ENCODE data around the gene TMEM131. TPM values are rescaled to one million over a fixed set of nuclear protein-coding genes. Genes with fewer than 3 reads are reported as not detected.
A peak's percentile ranks its signal among the peaks of the same experiment; 100 is the strongest.

The TMEM131 gene
- total RNA-seq, 4 donors from 2014 or later, result 78.4 to 86.4 (median 80.5) TPM

- TF ChIP-seq POLR2A (IDR thresholded peaks at IDR 0.05), result no peak
- no peak for TF ChIP-seq CTCF (IDR thresholded peaks at IDR 0.05)
- no peak for TF ChIP-seq EP300 (IDR thresholded peaks at IDR 0.05; ENCODE audit: low read depth)
- no peak for TF ChIP-seq POLR2AphosphoS5 (IDR thresholded peaks at IDR 0.05)
- H3K27ac ChIP-seq, result peak overlapping the region; percentile 93 to 99 (median 96)
- no peaks in the 10 kb centered on the region for H3K36me3 ChIP-seq
- WGBS, 2 donors (ENCODE audit: low coverage in 1 of 2), result 24 to 39% methylated on average over 6 of the region's 6 CpGs
- no peaks in the 10 kb centered on the region for H3K9me3 ChIP-seq
- H3K27me3 ChIP-seq, result no peaks in the 10 kb centered on the region
- in situ Hi-C loops (cut with MboI; ENCODE audit: low pct_ligation_motif_present in 1 of 4, low pct_unique_long_range_greater_than_20kb in 1 of 4, low sequenced_read_pairs in 3 of 4) (no loop called here), intact Hi-C loops (cut with DNase I; ENCODE audit: low total_unique reads) (no loop called here)
- peaks cover 5 to 56% (median 31%) of the 10 kb centered on the region in 4 donors for H3K4me1 ChIP-seq
- DNase-seq, result no peak
- peak overlapping the region in 3 of 4 donors; percentile 76 to 92 (median 92) for H3K4me3 ChIP-seq
These were observed 1.8 kb downstream of the TMEM131 start for GRCh38 chr2:97993926-97994325.

GRCh38 chr2:97992836-97993825 is 2.6 kb downstream of the TMEM131 start:
- TF ChIP-seq POLR2A (IDR thresholded peaks at IDR 0.05) (no peak), CTCF (IDR thresholded peaks at IDR 0.05) (no peak), EP300 (IDR thresholded peaks at IDR 0.05; ENCODE audit: low read depth) (no peak), POLR2AphosphoS5 (IDR thresholded peaks at IDR 0.05) (no peak)
- Histone ChIP-seq H3K27me3 (no peaks in the 10 kb centered on the region), H3K27ac (peak overlapping the region in 1 of 4 donors; percentile 99), H3K4me1 (peaks cover 5 to 56% (median 31%) of the 10 kb centered on the region in 4 donors), H3K36me3 (no peaks in the 10 kb centered on the region), H3K4me3 (peak overlapping the region in 2 of 4 donors; percentile 92), H3K9me3 (peaks cover 0 to 2% of the 10 kb centered on the region in 2 donors)
- in situ Hi-C loops (cut with MboI; ENCODE audit: low pct_ligation_motif_present in 1 of 4, low pct_unique_long_range_greater_than_20kb in 1 of 4, low sequenced_read_pairs in 3 of 4), result no loop called here
- no peak for DNase-seq
- 56 to 60% methylated on average over 2 to 3 of the region's 3 CpGs for WGBS, 2 donors (ENCODE audit: low coverage in 1 of 2)
- intact Hi-C loops (cut with DNase I; ENCODE audit: low total_unique reads), result no loop called here

GRCh38 chr2:97991081-97991856 is 4.5 kb downstream of the TMEM131 start:
- no peak overlapping the region for H3K4me3 ChIP-seq
- H3K27me3 ChIP-seq, result no peaks in the 10 kb centered on the region
- DNase-seq, result no peak
- WGBS, 2 donors (ENCODE audit: low coverage in 1 of 2), result 84 to 97% methylated on average over 6 to 7 of the region's 7 CpGs
- in situ Hi-C loops (cut with MboI; ENCODE audit: low pct_ligation_motif_present in 1 of 4, low pct_unique_long_range_greater_than_20kb in 1 of 4, low sequenced_read_pairs in 3 of 4), result no loop called here
- TF ChIP-seq EP300 (IDR thresholded peaks at IDR 0.05; ENCODE audit: low read depth), result no peak
- TF ChIP-seq CTCF (IDR thresholded peaks at IDR 0.05), result no peak
- TF ChIP-seq POLR2A (IDR thresholded peaks at IDR 0.05), result no peak
- no peak for TF ChIP-seq POLR2AphosphoS5 (IDR thresholded peaks at IDR 0.05)
- H3K36me3 ChIP-seq, result no peaks in the 10 kb centered on the region
- H3K9me3 ChIP-seq, result peaks cover 0 to 6% of the 10 kb centered on the region in 2 donors
- no peak overlapping the region for H3K27ac ChIP-seq
- intact Hi-C loops (cut with DNase I; ENCODE audit: low total_unique reads), result no loop called here
- H3K4me1 ChIP-seq, result peaks cover 5 to 60% (median 31%) of the 10 kb centered on the region in 4 donors

GRCh38 chr2:97988722-97989121 is 7.0 kb downstream of the TMEM131 start:
- DNase-seq, result no peak
- H3K36me3 ChIP-seq, result no peaks in the 10 kb centered on the region
- H3K4me1 ChIP-seq, result peaks cover 2 to 73% (median 29%) of the 10 kb centered on the region in 4 donors
- no peak for TF ChIP-seq POLR2AphosphoS5 (IDR thresholded peaks at IDR 0.05)
- TF ChIP-seq CTCF (IDR thresholded peaks at IDR 0.05), result no peak
- no peak for TF ChIP-seq POLR2A (IDR thresholded peaks at IDR 0.05)
- TF ChIP-seq EP300 (IDR thresholded peaks at IDR 0.05; ENCODE audit: low read depth), result no peak
- H3K9me3 ChIP-seq, result peaks cover 0 to 6% of the 10 kb centered on the region in 2 donors
- no peaks in the 10 kb centered on the region for H3K27me3 ChIP-seq
- 76 to 100% methylated on average over 2 of the region's 2 CpGs for WGBS, 2 donors (ENCODE audit: low coverage in 1 of 2)
- in situ Hi-C loops (cut with MboI; ENCODE audit: low pct_ligation_motif_present in 1 of 4, low pct_unique_long_range_greater_than_20kb in 1 of 4, low sequenced_read_pairs in 3 of 4) (no loop called here), intact Hi-C loops (cut with DNase I; ENCODE audit: low total_unique reads) (no loop called here)
- H3K27ac ChIP-seq, result no peak overlapping the region
- H3K4me3 ChIP-seq, result no peak overlapping the region

All from transverse colon (tissue), 4 donors.